ENCODE measurements around the gene STEEP1.

DNA sequence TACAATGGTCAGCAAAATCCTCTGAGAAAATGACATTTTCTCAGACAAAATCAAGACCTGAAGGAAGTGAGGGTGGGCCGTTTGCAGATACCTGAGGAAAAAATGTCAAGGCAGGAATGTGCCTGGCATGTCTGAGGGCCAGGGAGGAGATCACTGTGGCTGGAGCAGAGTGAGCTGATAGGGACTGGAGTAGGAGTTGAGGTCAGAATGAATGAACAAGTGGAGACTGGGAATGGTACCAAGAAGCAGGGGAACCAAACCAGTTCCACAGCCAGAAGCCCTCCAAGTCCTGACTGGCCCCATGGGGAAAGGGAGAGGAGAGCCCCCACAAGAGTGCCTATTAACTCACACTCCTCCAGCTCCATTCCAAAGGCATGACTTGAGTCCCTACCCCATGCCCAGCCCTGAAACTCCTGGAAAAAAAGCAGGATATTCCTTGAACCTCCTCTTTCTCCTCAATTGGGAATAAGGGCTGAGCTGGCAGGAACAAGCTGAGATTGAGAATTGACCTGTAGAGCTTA is 41.5 kb downstream of the STEEP1 start:
- TF ChIP-seq, protein P1, sequence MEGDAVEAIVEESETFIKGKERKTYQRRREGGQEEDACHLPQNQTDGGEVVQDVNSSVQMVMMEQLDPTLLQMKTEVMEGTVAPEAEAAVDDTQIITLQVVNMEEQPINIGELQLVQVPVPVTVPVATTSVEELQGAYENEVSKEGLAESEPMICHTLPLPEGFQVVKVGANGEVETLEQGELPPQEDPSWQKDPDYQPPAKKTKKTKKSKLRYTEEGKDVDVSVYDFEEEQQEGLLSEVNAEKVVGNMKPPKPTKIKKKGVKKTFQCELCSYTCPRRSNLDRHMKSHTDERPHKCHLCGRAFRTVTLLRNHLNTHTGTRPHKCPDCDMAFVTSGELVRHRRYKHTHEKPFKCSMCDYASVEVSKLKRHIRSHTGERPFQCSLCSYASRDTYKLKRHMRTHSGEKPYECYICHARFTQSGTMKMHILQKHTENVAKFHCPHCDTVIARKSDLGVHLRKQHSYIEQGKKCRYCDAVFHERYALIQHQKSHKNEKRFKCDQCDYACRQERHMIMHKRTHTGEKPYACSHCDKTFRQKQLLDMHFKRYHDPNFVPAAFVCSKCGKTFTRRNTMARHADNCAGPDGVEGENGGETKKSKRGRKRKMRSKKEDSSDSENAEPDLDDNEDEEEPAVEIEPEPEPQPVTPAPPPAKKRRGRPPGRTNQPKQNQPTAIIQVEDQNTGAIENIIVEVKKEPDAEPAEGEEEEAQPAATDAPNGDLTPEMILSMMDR (IDR thresholded peaks at IDR 0.05; ENCODE audit: insufficient read depth, low read length, poor library complexity, severe bottlenecking) = no peak
- TF ChIP-seq EZH2phosphoT487 (conservative IDR thresholded peaks at IDR 0.05; ENCODE audit: low read length) = no peak

Data from SU-DHL-6 (cell line).